Measurements from ENCODE around the gene KBTBD12.
"Not testable (repeated sequence)": the region's sequence is repeated elsewhere in the genome, so short reads cannot be mapped to it uniquely, and the experiment has no call there.

KBTBD12 gene

DNA sequence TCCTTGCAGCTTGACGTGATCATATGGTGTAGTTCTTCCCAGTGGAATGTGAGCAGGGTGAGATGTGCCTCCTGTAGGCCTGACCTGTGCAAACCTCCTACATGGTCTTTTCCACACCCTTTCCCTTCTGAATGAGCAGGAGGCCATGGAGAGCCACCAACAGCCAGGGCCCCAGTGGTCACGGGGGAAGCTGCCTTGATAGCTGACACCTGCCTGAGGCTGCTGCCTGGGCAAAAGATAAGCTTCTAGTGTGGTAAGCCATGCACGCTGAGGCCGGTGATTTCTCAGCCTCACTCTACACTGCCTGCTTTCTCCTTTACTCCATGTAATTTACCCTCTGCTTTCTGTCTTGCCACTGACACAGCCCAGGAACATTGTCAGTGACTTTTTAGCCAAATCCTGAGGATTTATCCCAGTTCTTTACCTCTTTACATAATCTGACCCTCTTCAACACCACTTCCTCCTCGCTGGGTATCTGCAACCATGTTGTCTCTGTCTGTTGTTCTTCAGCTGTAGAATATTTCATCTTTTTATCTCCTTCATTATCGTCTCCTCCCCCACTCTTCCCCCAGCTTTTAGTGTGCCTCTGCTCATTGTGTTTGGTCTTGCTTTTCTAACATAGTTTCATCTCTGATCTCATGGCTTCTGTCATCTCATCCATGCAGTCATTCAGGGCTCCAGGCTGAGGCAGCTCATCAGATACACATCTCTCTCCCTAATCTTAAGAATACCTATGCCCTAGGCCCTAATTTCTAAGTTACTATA, 11.2 kb upstream of the KBTBD12 start:
- no peaks in the 10 kb centered on the region for H3K9me3 ChIP-seq (ENCODE audit: insufficient read depth, low read length)
- no peak overlapping the region for H3K27ac ChIP-seq (ENCODE audit: low read depth, low read length)
- no peak overlapping the region for H3K4me3 ChIP-seq (ENCODE audit: insufficient read depth, low read length, poor library complexity, severe bottlenecking)
- TF ChIP-seq, protein P1, sequence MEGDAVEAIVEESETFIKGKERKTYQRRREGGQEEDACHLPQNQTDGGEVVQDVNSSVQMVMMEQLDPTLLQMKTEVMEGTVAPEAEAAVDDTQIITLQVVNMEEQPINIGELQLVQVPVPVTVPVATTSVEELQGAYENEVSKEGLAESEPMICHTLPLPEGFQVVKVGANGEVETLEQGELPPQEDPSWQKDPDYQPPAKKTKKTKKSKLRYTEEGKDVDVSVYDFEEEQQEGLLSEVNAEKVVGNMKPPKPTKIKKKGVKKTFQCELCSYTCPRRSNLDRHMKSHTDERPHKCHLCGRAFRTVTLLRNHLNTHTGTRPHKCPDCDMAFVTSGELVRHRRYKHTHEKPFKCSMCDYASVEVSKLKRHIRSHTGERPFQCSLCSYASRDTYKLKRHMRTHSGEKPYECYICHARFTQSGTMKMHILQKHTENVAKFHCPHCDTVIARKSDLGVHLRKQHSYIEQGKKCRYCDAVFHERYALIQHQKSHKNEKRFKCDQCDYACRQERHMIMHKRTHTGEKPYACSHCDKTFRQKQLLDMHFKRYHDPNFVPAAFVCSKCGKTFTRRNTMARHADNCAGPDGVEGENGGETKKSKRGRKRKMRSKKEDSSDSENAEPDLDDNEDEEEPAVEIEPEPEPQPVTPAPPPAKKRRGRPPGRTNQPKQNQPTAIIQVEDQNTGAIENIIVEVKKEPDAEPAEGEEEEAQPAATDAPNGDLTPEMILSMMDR (IDR thresholded peaks at IDR 0.05; ENCODE audit: insufficient read depth, low read length, poor library complexity, severe bottlenecking) = no peak
- no peak for TF ChIP-seq EZH2phosphoT487 (conservative IDR thresholded peaks at IDR 0.05; ENCODE audit: low read length)
- no peaks in the 10 kb centered on the region for H3K27me3 ChIP-seq (ENCODE audit: low read length)
- H2AFZ ChIP-seq (ENCODE audit: low read depth, low read length, severe bottlenecking) = no peak overlapping the region
- no peaks in the 10 kb centered on the region for H3K9me2 ChIP-seq (replicated peaks; ENCODE audit: insufficient read depth, low read length)
- H3K9ac ChIP-seq (ENCODE audit: low read length) = no peak overlapping the region
- H3K4me2 ChIP-seq (ENCODE audit: low read depth, low read length, poor library complexity, severe bottlenecking) = no peak overlapping the region
- H3F3A ChIP-seq (ENCODE audit: insufficient read depth) = no peaks in the 10 kb centered on the region
- no peaks in the 10 kb centered on the region for H3K79me2 ChIP-seq (ENCODE audit: insufficient read depth, low read length)
- H4K20me1 ChIP-seq (ENCODE audit: low read depth, low read length) = no peaks in the 10 kb centered on the region
- H3K36me3 ChIP-seq (ENCODE audit: low read length) = no peaks in the 10 kb centered on the region

DNA sequence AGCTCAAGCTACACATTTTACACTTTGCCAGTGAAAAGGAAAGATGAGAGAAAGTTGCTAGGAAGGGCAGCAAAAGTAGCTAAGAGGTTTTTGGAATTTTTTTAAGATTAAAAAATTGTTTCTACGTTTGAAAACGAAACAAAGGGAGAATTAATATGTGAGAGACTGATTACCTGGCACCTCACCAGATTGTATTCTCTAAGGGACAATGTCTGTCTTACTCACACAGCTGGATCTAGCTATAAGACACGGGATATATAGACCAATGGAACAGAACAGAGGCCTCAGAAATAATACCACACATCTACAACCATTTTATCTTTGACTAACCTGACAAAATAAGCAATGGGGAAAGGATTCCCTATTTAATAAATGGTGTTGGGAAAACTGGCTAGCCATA, 9.5 kb upstream of the KBTBD12 start:
- no peak overlapping the region for H3K9ac ChIP-seq (ENCODE audit: low read length)
- no peaks in the 10 kb centered on the region for H3K9me2 ChIP-seq (replicated peaks; ENCODE audit: insufficient read depth, low read length)
- H3K79me2 ChIP-seq (ENCODE audit: insufficient read depth, low read length) = no peaks in the 10 kb centered on the region
- H4K20me1 ChIP-seq (ENCODE audit: low read depth, low read length) = no peaks in the 10 kb centered on the region
- H3K4me3 ChIP-seq (ENCODE audit: insufficient read depth, low read length, poor library complexity, severe bottlenecking) = no peak overlapping the region
- TF ChIP-seq EZH2phosphoT487 (conservative IDR thresholded peaks at IDR 0.05; ENCODE audit: low read length) = no peak
- TF ChIP-seq, protein P1 (IDR thresholded peaks at IDR 0.05; ENCODE audit: insufficient read depth, low read length, poor library complexity, severe bottlenecking) = no peak
- H3F3A ChIP-seq (ENCODE audit: insufficient read depth) = no peaks in the 10 kb centered on the region
- no peaks in the 10 kb centered on the region for H3K27me3 ChIP-seq (ENCODE audit: low read length)
- no peak overlapping the region for H3K4me2 ChIP-seq (ENCODE audit: low read depth, low read length, poor library complexity, severe bottlenecking)
- H3K36me3 ChIP-seq (ENCODE audit: low read length) = no peaks in the 10 kb centered on the region
- H3K9me3 ChIP-seq (ENCODE audit: insufficient read depth, low read length) = no peaks in the 10 kb centered on the region
- H2AFZ ChIP-seq (ENCODE audit: low read depth, low read length, severe bottlenecking) = no peak overlapping the region
- H3K27ac ChIP-seq (ENCODE audit: low read depth, low read length) = no peak overlapping the region

DNA sequence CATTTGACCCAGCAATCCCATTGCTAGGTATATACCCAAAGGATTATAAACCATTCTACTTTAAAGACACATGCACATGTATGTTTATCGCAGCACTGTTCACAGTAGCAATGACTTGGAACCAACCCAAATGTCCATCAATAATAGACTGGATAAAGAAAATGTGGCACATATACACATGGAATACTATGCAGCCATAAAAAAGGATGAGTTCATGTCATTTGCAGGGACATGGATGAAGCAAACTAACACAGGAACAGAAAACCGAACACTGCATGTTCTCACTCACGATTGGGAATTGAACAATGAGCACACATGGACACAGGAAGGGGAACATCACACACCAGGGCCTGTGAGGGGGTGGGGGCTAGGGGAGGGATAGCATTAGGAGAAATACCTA, 8.4 kb upstream of the KBTBD12 start:
- H3K36me3 ChIP-seq (ENCODE audit: low read length); H3K9me2 ChIP-seq (replicated peaks; ENCODE audit: insufficient read depth, low read length); H3K27ac ChIP-seq (ENCODE audit: low read depth, low read length); H3K27me3 ChIP-seq (ENCODE audit: low read length); H3K4me2 ChIP-seq (ENCODE audit: low read depth, low read length, poor library complexity, severe bottlenecking); H2AFZ ChIP-seq (ENCODE audit: low read depth, low read length, severe bottlenecking); H4K20me1 ChIP-seq (ENCODE audit: low read depth, low read length); H3K4me3 ChIP-seq (ENCODE audit: insufficient read depth, low read length, poor library complexity, severe bottlenecking); H3K9ac ChIP-seq (ENCODE audit: low read length); H3K79me2 ChIP-seq (ENCODE audit: insufficient read depth, low read length); H3F3A ChIP-seq (ENCODE audit: insufficient read depth); H3K9me3 ChIP-seq (ENCODE audit: insufficient read depth, low read length): not testable (repeated sequence)

DNA sequence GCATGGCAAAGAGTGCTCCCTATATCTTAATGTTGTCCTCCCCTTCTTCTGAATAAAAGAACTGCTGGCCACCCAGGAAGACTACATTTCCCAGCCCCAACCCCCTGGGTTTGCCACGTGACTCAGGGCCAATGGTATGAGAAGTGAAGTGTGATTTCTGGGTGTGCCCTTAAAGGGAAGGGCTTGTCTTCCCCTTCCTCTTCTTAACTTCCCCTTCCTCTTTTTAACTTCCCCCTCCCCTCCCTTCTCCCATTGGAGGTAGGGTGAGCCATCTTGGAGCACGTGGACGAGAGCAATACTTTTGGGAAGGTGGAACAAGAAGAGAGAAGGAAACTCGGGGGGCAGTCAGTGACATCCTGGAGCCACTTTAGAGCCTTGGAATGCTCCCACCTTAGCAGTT, 6.8 kb upstream of the KBTBD12 start:
- Histone ChIP-seq H3K9ac (ENCODE audit: low read length) (no peak overlapping the region), H3K27ac (ENCODE audit: low read depth, low read length) (no peak overlapping the region), H2AFZ (ENCODE audit: low read depth, low read length, severe bottlenecking) (peak overlapping the region; percentile 66), H3K79me2 (ENCODE audit: insufficient read depth, low read length) (no peaks in the 10 kb centered on the region), H3K27me3 (ENCODE audit: low read length) (no peaks in the 10 kb centered on the region), H3K9me2 (replicated peaks; ENCODE audit: insufficient read depth, low read length) (no peaks in the 10 kb centered on the region), H3F3A (ENCODE audit: insufficient read depth) (no peaks in the 10 kb centered on the region), H3K4me2 (ENCODE audit: low read depth, low read length, poor library complexity, severe bottlenecking) (no peak overlapping the region), H4K20me1 (ENCODE audit: low read depth, low read length) (no peaks in the 10 kb centered on the region), H3K9me3 (ENCODE audit: insufficient read depth, low read length) (no peaks in the 10 kb centered on the region), H3K36me3 (ENCODE audit: low read length) (no peaks in the 10 kb centered on the region), H3K4me3 (ENCODE audit: insufficient read depth, low read length, poor library complexity, severe bottlenecking) (no peak overlapping the region)
- TF ChIP-seq, protein P1 (IDR thresholded peaks at IDR 0.05; ENCODE audit: insufficient read depth, low read length, poor library complexity, severe bottlenecking) = no peak
- no peak for TF ChIP-seq EZH2phosphoT487 (conservative IDR thresholded peaks at IDR 0.05; ENCODE audit: low read length)
